GM12878 (cell line): ENCODE measurements around the gene SMIM13. TPM values are rescaled to one million over a fixed set of nuclear protein-coding genes. Genes with fewer than 3 reads are reported as not detected.

ENCODE experiments used
- ATAC-seq: fragments of 200-7000 bp; cut with Tn5 transposase; 3 replicates; pipeline ENCODE4 v1.9.1; 2020; ENCODE audit warnings: mild to moderate bottlenecking, moderate library complexity
- BruUV-seq: library from RNA; stranded (reverse); fragments of 400-500 nt; replicated peaks from 2 replicates; lab custom pipeline; 2021; lab: Mats Ljungman, UMichigan
- CTCF ChIA-PET: fragments of 300-600 bp; sonication (Branson Sonifier 250); formaldehyde crosslinking; extraction: SDS; loops from one replicate; lab custom pipeline; 2021; ENCODE audit warnings: inconsistent platforms; lab: Yijun Ruan, JAX
- POLR2A ChIA-PET: fragments of 350-600 bp; formaldehyde crosslinking; extraction: SDS; loops from one replicate; lab custom pipeline; 2021; ENCODE audit warnings: inconsistent platforms; lab: Charles Lee
- RAD21 ChIA-PET: fragments of 300-600 bp; sonication (Branson Sonifier 250); formaldehyde crosslinking; loops from one replicate; lab custom pipeline; 2023; ENCODE audit warnings: antibody characterized with exemption; ENCODE audit not compliant: unreplicated experiment; lab: Charles Lee
- SMC1A ChIA-PET: fragments of 300-600 bp; sonication (Branson Sonifier 250); formaldehyde crosslinking; loops from one replicate; lab custom pipeline; 2023; ENCODE audit not compliant: unreplicated experiment, uncharacterized antibody; lab: Charles Lee
- DNase-seq: peaks from one replicate; pipeline ENCODE4 v3.0.0-alpha.2; 2011; ENCODE audit warnings: low read depth, low spot score
- FAIRE-seq: peaks from 3 replicates; lab custom pipeline; 2011; peaks lifted over from hg19 to GRCh38; lab: Jason Lieb, UNC
- H2AFZ ChIP-seq: 2 replicates; pipeline ENCODE4 v1.6.0; 2011; ENCODE audit warnings: low read depth, low read length, control low read depth; ENCODE audit not compliant: control insufficient read depth
- H3K27ac ChIP-seq: 2 replicates; pipeline ENCODE4 v1.5.1; 2011; ENCODE audit warnings: control low read depth; ENCODE audit not compliant: control insufficient read depth, insufficient read depth
- H3K27me3 ChIP-seq, 2 experiments: replicated peaks in 1 of 2; 2 replicates each; pipeline versions ENCODE4 v1.6.0 to v1.6.1; 2011; ENCODE audit warnings: low read length in 1 of 2; ENCODE audit not compliant: control insufficient read depth in 2 of 2, insufficient read depth in 2 of 2
- H3K36me3 ChIP-seq, 2 experiments: 2 replicates each; pipeline ENCODE4 v1.5.1; 2011; ENCODE audit warnings: low read length in 1 of 2; ENCODE audit not compliant: control insufficient read depth in 2 of 2, insufficient read depth in 2 of 2
- H3K4me1 ChIP-seq: 2 replicates; pipeline ENCODE4 v1.6.1; 2011; ENCODE audit warnings: mild to moderate bottlenecking, low read length, moderate library complexity, mixed read lengths; ENCODE audit not compliant: control insufficient read depth, insufficient read depth
- H3K4me2 ChIP-seq: 2 replicates; pipeline ENCODE4 v1.6.0; 2011; ENCODE audit warnings: control low read depth; ENCODE audit not compliant: control insufficient read depth, insufficient read depth
- H3K4me3 ChIP-seq: fragments of 200-600 bp; sonication (generic); 2 replicates; pipeline ENCODE4 v1.5.1; 2016
- H3K79me2 ChIP-seq: 2 replicates; pipeline ENCODE4 v1.6.0; 2011; ENCODE audit warnings: low read length; ENCODE audit not compliant: control insufficient read depth, insufficient read depth
- H3K9ac ChIP-seq: 2 replicates; pipeline ENCODE4 v1.8.0; 2011; ENCODE audit warnings: low read length, control low read depth, mixed read lengths; ENCODE audit not compliant: control insufficient read depth, insufficient read depth
- H3K9me3 ChIP-seq: replicated peaks from 3 replicates; pipeline ENCODE4 v1.5.1; 2011; ENCODE audit warnings: mild to moderate bottlenecking, low read length; ENCODE audit not compliant: control insufficient read depth, insufficient read depth
- H4K20me1 ChIP-seq: 2 replicates; pipeline ENCODE4 v1.6.0; 2011; ENCODE audit not compliant: control insufficient read depth, insufficient read depth
- IRF5 ChIP-seq: fragments of 450-650 bp; IDR thresholded peaks from 2 replicates; pipeline ENCODE4 v1.6.1; 2017; ENCODE audit warnings: borderline replicate concordance
- PRDM15 ChIP-seq: fragments of 450-650 bp; formaldehyde crosslinking; IDR thresholded peaks from 2 replicates; pipeline ENCODE4 v1.4.0; 2020; ENCODE audit warnings: mild to moderate bottlenecking, moderate library complexity
- TCF12 ChIP-seq: IDR thresholded peaks from 2 replicates; pipeline ENCODE4 v1.6.1; 2011; ENCODE audit warnings: low read depth, mild to moderate bottlenecking, low read length
- WGBS: methylation state at CpG from one replicate; pipeline ENCODE4 v1.1.6; 2016; ENCODE audit warnings: low lambda C conversion rate; ENCODE audit not compliant: insufficient replicate concordance, insufficient coverage; ENCODE audit errors: missing lambda C conversion rate; 5-methylcytosine and 5-hydroxymethylcytosine counted together
- in situ Hi-C: fragments of 300-500 bp; cut with MboI; formaldehyde crosslinking; loops from 9 replicates; pipeline ENCODE4 v1.14.3; 2018; ENCODE audit warnings: mixed read lengths
- intact Hi-C: fragments of 100-400 bp; cut with micrococcal nuclease; formaldehyde crosslinking; loops from one replicate; pipeline ENCODE4 v1.14.2; 2022; ENCODE audit not compliant: unreplicated experiment
- polyA plus RNA-seq, 11 experiments: library from polyadenylated mRNA; depleted of rRNA in 4 of 11; unstranded in 6 of 11; stranded (reverse) in 5 of 11; fragments of >200 nt; fragmentation: Nextera tagmentation in 4 of 11; fragmentation: Illumina TruSeq in 1 of 11; extraction: Ambion mirVana in 4 of 11; extraction: Trizol in 1 of 11; gene quantifications; 1 replicate in 1 of 11; 2 replicates in 10 of 11; pipeline versions ENCODE4 v1.2.1 to v1.2.3, GENCODE V29; 2011 to 2016; ENCODE audit warnings: inconsistent platforms in 2 of 11, missing spikeins in 2 of 11, low read depth in 1 of 11
- total RNA-seq, 4 experiments: library from RNA; depleted of rRNA in 3 of 4; stranded (reverse); fragments of >200 nt in 3 of 4; fragmentation: Illumina TruSeq in 1 of 4; extraction: Trizol in 1 of 4; gene quantifications; 2 replicates each; pipeline versions ENCODE4 v1.2.1 to v1.2.3, GENCODE V29; 2013 to 2021

Gene SMIM13
- total and polyA plus RNA-seq, 10 of the 15 experiments (the other 5 are each of a cell fraction or from before 2014, with no cell fraction given) = 2.0 to 8.5 (median 4.7) TPM

- TF ChIP-seq IRF5 (no peak), TCF12 (no peak)
These were observed 17.1 kb upstream of the SMIM13 start (continued) for GRCh38 chr6:11076540-11076939.

GRCh38 chr6:11078266-11078665 lies 15.4 kb upstream of the SMIM13 start:
- RAD21 ChIA-PET = no interaction called here
- Histone ChIP-seq H3K27me3 (no peaks in the 10 kb centered on the region), H3K27ac (no peak overlapping the region), H3K36me3 (no peaks in the 10 kb centered on the region), H3K9ac (no peak overlapping the region), H3K79me2 (no peaks in the 10 kb centered on the region), H4K20me1 (no peaks in the 10 kb centered on the region), H3K9me3 (no peaks in the 10 kb centered on the region), H2AFZ (no peak overlapping the region), H3K4me3 (no peak overlapping the region), H3K4me1 (no peaks in the 10 kb centered on the region), H3K4me2 (no peak overlapping the region)
- TF ChIP-seq PRDM15 (CRISPR knock-in tag) = no peak
- DNase-seq (no peak), ATAC-seq (no peak), FAIRE-seq (no peak)
- SMC1A ChIA-PET = no interaction called here
- in situ Hi-C loops = no loop called here
- intact Hi-C loops = no loop called here
- CTCF ChIA-PET = interaction anchor here (1.6 kb wide), 1 partner anchor 9 kb away, joined by 4 read pairs; no protein-coding TSS in a partner anchor
- BruUV-seq = no TSS peak
- POLR2A ChIA-PET = no interaction called here
- WGBS = 80% methylated on average over 4 of the region's 4 CpGs
